HT1080 (cell line): ENCODE results near the gene BOD1. TPM values are rescaled to one million over a fixed set of nuclear protein-coding genes. Genes with fewer than 3 reads are reported as not detected.
"Not testable (repeated sequence)": the region's sequence is repeated elsewhere in the genome, so short reads cannot be mapped to it uniquely, and the experiment has no call there.

Experiments
- DNase-seq: peaks from one replicate; pipeline ENCODE4 v3.0.0-alpha.2; 2015; ENCODE audit warnings: low read depth
- total RNA-seq: library from RNA; depleted of rRNA; stranded (reverse); fragments of >200 nt; shearing (Covaris generic); gene quantifications from 2 replicates; pipeline ENCODE4 v1.2.3, GENCODE V29; 2014

The BOD1 gene
- total RNA-seq, 1 experiment from 2014 or later: 65.1 TPM

- DNase-seq: peak; percentile 15
Observed at GRCh38 chr5:173618927-173619519, 2.6 kb upstream of the BOD1 start.

- peak; percentile 75 for DNase-seq
Observed at GRCh38 chr5:173615884-173616576, 420 bp downstream of the BOD1 start.

- no peak for DNase-seq
Observed at GRCh38 chr5:173614591-173614990, 1.9 kb downstream of the BOD1 start.

- no peak for DNase-seq
Observed at GRCh38 chr5:173613433-173614159, 2.9 kb downstream of the BOD1 start.

- no peak for DNase-seq
Observed at GRCh38 chr5:173612948-173613347, 3.5 kb downstream of the BOD1 start.

GRCh38 chr5:173611706-173612105 lies 4.7 kb downstream of the BOD1 start:
- DNase-seq: no peak

GRCh38 chr5:173604141-173604540 lies 12.3 kb downstream of the BOD1 start:
- no peak for DNase-seq

- no peak for DNase-seq
Observed at GRCh38 chr5:173602423-173602822, 14.0 kb downstream of the BOD1 start.

- DNase-seq: no peak
Observed at GRCh38 chr5:173598686-173599085, 17.8 kb downstream of the BOD1 start.

GRCh38 chr5:173597304-173597703 lies 19.1 kb downstream of the BOD1 start:
- DNase-seq: no peak

GRCh38 chr5:173595841-173596240 lies 20.6 kb downstream of the BOD1 start:
- no peak for DNase-seq

GRCh38 chr5:173594061-173594460 lies 22.4 kb downstream of the BOD1 start:
- DNase-seq: no peak

GRCh38 chr5:173592050-173592669 lies 24.3 kb downstream of the BOD1 start:
- DNase-seq: peak; percentile 23

- no peak for DNase-seq
Observed at GRCh38 chr5:173591056-173591514, 25.4 kb downstream of the BOD1 start.

- DNase-seq: no peak
Observed at GRCh38 chr5:173590436-173591055, 25.9 kb downstream of the BOD1 start.

- not testable (repeated sequence) for DNase-seq
Observed at GRCh38 chr5:173586133-173586532, 30.3 kb downstream of the BOD1 start.

- no peak for DNase-seq
Observed at GRCh38 chr5:173583346-173583745, 33.1 kb downstream of the BOD1 start.

GRCh38 chr5:173582216-173583111 lies 34.0 kb downstream of the BOD1 start:
- DNase-seq: no peak

- peak; percentile 32 for DNase-seq
Observed at GRCh38 chr5:173581408-173582215, 34.8 kb downstream of the BOD1 start.
